ENCODE measurements around the gene C1QTNF4. TPM values are rescaled to one million over a fixed set of nuclear protein-coding genes. Genes with fewer than 3 reads are reported as not detected.

Gene C1QTNF4
- total and polyA plus RNA-seq, 9 of the 15 experiments (the other 6 are each of a cell fraction or from before 2014, with no cell fraction given) = not detected

DNA sequence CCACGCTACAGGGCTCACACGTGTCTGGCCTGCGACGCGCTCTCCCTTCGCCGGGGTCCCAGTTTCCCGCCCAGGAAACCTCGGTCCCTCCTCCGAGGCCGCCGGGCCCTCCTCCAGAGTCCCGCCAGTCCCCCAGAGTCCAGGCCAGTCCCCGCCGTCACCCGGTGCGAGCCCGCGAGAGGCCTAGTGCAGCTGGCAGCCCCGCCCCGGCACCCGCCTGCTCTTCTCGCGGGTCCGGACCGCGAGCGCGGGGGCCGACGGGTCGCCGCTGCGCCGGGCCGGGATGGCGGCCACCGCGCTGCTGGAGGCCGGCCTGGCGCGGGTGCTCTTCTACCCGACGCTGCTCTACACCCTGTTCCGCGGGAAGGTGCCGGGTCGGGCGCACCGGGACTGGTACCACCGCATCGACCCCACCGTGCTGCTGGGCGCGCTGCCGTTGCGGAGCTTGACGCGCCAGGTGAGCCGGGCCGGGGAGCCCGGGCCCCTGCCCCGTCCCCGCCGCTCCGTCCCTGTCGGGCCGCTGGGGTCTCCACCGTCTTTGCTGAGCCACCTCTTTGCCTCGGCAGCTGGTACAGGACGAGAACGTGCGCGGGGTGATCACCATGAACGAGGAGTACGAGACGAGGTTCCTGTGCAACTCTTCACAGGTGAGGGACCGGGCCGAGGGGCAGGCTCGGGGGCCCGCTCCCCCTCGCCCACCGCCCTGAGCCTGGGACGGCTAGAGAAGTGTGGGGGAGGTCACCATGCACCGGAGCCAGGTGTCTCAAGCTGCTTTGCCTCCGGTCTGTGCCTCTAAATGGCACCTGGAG, 28.7 kb downstream of the C1QTNF4 start, which contains the start of gene PTPMT1 (continued):
- 0 out of 2 replicates have a peak, but pooled peaks have one; percentile 81 for TF ChIP-seq ATF6 (CRISPR knock-in tag; IDR thresholded peaks at IDR 0.05)
- no peak for TF ChIP-seq SLC30A9 (CRISPR knock-in tag; IDR thresholded peaks at IDR 0.05)
- TF ChIP-seq, protein P1, sequence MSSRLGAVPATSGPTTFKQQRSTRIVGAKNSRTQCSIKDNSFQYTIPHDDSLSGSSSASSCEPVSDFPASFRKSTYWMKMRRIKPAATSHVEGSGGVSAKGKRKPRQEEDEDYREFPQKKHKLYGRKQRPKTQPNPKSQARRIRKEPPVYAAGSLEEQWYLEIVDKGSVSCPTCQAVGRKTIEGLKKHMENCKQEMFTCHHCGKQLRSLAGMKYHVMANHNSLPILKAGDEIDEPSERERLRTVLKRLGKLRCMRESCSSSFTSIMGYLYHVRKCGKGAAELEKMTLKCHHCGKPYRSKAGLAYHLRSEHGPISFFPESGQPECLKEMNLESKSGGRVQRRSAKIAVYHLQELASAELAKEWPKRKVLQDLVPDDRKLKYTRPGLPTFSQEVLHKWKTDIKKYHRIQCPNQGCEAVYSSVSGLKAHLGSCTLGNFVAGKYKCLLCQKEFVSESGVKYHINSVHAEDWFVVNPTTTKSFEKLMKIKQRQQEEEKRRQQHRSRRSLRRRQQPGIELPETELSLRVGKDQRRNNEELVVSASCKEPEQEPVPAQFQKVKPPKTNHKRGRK (tag; IDR thresholded peaks at IDR 0.05) = no peak
- TF ChIP-seq ZNF589 (CRISPR knock-in tag; IDR thresholded peaks at IDR 0.05; ENCODE audit: low read depth) = 0 out of 2 replicates have a peak, but pooled peaks have one; percentile 2
- TF ChIP-seq PTBP1 (IDR thresholded peaks at IDR 0.05; ENCODE audit: low read depth, low read length) = no peak
- TF ChIP-seq, protein P2, sequence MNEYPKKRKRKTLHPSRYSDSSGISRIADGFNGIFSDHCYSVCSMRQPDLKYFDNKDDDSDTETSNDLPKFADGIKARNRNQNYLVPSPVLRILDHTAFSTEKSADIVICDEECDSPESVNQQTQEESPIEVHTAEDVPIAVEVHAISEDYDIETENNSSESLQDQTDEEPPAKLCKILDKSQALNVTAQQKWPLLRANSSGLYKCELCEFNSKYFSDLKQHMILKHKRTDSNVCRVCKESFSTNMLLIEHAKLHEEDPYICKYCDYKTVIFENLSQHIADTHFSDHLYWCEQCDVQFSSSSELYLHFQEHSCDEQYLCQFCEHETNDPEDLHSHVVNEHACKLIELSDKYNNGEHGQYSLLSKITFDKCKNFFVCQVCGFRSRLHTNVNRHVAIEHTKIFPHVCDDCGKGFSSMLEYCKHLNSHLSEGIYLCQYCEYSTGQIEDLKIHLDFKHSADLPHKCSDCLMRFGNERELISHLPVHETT (CRISPR knock-in tag; conservative IDR thresholded peaks at IDR 0.05 in 1 of 2, IDR thresholded peaks at IDR 0.05 in 1 of 2) = peak; percentile 47 to 74; a peak in 2 of 4 replicates
- no peak for TF ChIP-seq E2F8 (IDR thresholded peaks at IDR 0.05; ENCODE audit: low read depth, partially characterized antibody)
- no peak for TF ChIP-seq RERE (CRISPR knock-in tag; IDR thresholded peaks at IDR 0.05; ENCODE audit: borderline replicate concordance)
- no peak for TF ChIP-seq ZNF586 (CRISPR knock-in tag; conservative IDR thresholded peaks at IDR 0.05)
- no peak for TF ChIP-seq CCAR2 (IDR thresholded peaks at IDR 0.05; ENCODE audit: low read depth, low read length)

All from K562 (cell line).